ENCODE results near the gene RCL1. TPM values are rescaled to one million over a fixed set of nuclear protein-coding genes. Genes with fewer than 3 reads are reported as not detected.

The RCL1 gene
- polyA plus RNA-seq, 1 of the 3 experiments (the other 2 are of a cell fraction): 18.4 TPM

GRCh38 chr9:4857163-4857810 is 64.5 kb downstream of the RCL1 start (continued):
- TF ChIP-seq, protein P1, sequence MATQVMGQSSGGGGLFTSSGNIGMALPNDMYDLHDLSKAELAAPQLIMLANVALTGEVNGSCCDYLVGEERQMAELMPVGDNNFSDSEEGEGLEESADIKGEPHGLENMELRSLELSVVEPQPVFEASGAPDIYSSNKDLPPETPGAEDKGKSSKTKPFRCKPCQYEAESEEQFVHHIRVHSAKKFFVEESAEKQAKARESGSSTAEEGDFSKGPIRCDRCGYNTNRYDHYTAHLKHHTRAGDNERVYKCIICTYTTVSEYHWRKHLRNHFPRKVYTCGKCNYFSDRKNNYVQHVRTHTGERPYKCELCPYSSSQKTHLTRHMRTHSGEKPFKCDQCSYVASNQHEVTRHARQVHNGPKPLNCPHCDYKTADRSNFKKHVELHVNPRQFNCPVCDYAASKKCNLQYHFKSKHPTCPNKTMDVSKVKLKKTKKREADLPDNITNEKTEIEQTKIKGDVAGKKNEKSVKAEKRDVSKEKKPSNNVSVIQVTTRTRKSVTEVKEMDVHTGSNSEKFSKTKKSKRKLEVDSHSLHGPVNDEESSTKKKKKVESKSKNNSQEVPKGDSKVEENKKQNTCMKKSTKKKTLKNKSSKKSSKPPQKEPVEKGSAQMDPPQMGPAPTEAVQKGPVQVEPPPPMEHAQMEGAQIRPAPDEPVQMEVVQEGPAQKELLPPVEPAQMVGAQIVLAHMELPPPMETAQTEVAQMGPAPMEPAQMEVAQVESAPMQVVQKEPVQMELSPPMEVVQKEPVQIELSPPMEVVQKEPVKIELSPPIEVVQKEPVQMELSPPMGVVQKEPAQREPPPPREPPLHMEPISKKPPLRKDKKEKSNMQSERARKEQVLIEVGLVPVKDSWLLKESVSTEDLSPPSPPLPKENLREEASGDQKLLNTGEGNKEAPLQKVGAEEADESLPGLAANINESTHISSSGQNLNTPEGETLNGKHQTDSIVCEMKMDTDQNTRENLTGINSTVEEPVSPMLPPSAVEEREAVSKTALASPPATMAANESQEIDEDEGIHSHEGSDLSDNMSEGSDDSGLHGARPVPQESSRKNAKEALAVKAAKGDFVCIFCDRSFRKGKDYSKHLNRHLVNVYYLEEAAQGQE (IDR thresholded peaks at IDR 0.05; ENCODE audit: low read depth, low read length): no peak
- TF ChIP-seq USF1 (IDR thresholded peaks at IDR 0.05; ENCODE audit: borderline replicate concordance, low read depth) (no peak), FOXM1 (IDR thresholded peaks at IDR 0.05; ENCODE audit: low read depth) (no peak), ELF1 (IDR thresholded peaks at IDR 0.05) (no peak), MEF2A (IDR thresholded peaks at IDR 0.05; ENCODE audit: borderline replicate concordance, low read depth) (no peak), TAF1 (IDR thresholded peaks at IDR 0.05; ENCODE audit: borderline replicate concordance, low read depth, low read length) (no peak), GABPA (IDR thresholded peaks at IDR 0.05; ENCODE audit: low read depth) (no peak), EZH2phosphoT487 (IDR thresholded peaks at IDR 0.05; ENCODE audit: borderline replicate concordance, low read depth) (no peak), SMC3 (IDR thresholded peaks at IDR 0.05; ENCODE audit: low read depth, low read length) (no peak)

DNA sequence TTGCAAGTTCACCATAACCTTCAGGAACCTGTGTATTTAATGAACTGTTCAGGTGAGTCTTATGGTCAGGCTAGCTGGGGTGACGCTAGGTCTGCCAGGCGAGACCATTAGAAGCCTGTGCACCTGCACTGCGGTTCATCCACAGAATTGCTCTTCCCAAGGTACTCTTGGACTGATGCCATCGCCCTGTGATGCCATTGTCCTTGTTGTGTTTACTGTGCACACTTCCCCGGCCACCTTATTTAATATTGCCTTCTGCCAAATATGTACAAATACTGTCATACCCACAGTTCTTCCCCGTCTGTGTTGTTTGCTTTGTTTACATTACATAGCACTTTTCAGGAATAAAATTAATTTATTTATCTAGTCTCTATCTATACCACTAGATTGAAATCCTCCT is 66.3 kb downstream of the RCL1 start:
- Histone ChIP-seq H3K4me2 (no peak overlapping the region), H3K36me3 (replicated peaks in 1 of 2; ENCODE audit: control insufficient read depth in 1 of 2, insufficient read depth in 2 of 2, low read length in 1 of 2) (peaks cover 14 to 26% of the 10 kb centered on the region in 2 experiments), H2AFZ (ENCODE audit: low read depth) (no peak overlapping the region), H3K27ac (ENCODE audit: low read depth in 2 of 2, low read length in 1 of 2) (no peak overlapping the region), H3K4me3 (ENCODE audit: low read depth in 2 of 2, low read length in 1 of 2) (no peak overlapping the region), H3K9me3 (no peaks in the 10 kb centered on the region), H3K9me2 (no peaks in the 10 kb centered on the region), H3K27me3 (ENCODE audit: insufficient read depth) (no peaks in the 10 kb centered on the region), H3K9ac (no peak overlapping the region), H3K4me1 (ENCODE audit: control insufficient read depth in 1 of 2, insufficient read depth in 2 of 2, low read depth in 1 of 2, low read length in 1 of 2) (peaks cover 0 to 20% of the 10 kb centered on the region in 2 experiments; a peak in 2 of 4 replicates), H3F3A (replicated peaks; ENCODE audit: insufficient read depth) (no peaks in the 10 kb centered on the region), H3K79me2 (ENCODE audit: insufficient read depth) (peaks cover 5% of the 10 kb centered on the region; the same call in 1 of the 2 replicates), H4K20me1 (ENCODE audit: insufficient read depth) (no peaks in the 10 kb centered on the region)
- POLR2A ChIA-PET: no interaction called here
- no peak for DNase-seq
- CTCF ChIA-PET: no interaction called here
- TF ChIP-seq RXRA (IDR thresholded peaks at IDR 0.05; ENCODE audit: borderline replicate concordance, low read depth): no peak
- TF ChIP-seq, protein P2, sequence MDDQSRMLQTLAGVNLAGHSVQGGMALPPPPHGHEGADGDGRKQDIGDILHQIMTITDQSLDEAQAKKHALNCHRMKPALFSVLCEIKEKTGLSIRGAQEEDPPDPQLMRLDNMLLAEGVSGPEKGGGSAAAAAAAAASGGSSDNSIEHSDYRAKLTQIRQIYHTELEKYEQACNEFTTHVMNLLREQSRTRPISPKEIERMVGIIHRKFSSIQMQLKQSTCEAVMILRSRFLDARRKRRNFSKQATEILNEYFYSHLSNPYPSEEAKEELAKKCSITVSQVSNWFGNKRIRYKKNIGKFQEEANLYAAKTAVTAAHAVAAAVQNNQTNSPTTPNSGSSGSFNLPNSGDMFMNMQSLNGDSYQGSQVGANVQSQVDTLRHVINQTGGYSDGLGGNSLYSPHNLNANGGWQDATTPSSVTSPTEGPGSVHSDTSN (IDR thresholded peaks at IDR 0.05): no peak
- no peak for TF ChIP-seq TAF1 (IDR thresholded peaks at IDR 0.05; ENCODE audit: borderline replicate concordance, low read depth, low read length)
- no peak for TF ChIP-seq FOXJ3 (CRISPR knock-in tag; IDR thresholded peaks at IDR 0.05)
- no peak for TF ChIP-seq JUND (IDR thresholded peaks at IDR 0.05)
- no peak for TF ChIP-seq TEAD4 (IDR thresholded peaks at IDR 0.05; ENCODE audit: borderline replicate concordance, insufficient read depth)
- no peak for TF ChIP-seq MXI1 (IDR thresholded peaks at IDR 0.05; ENCODE audit: low read depth, low read length)
- 94% methylated on average over 4 of the region's 6 CpGs for WGBS (ENCODE audit: low lambda C conversion rate)
